ENCODE data around the gene ZSCAN5A.

Gene ZSCAN5A

GRCh38 chr19:56304243-56304642 is 10.4 kb downstream of the ZSCAN5A start:
- FAIRE-seq (no peak), DNase-seq (ENCODE audit: insufficient read length, low spot score) (no peak)
- TF ChIP-seq, protein P1, sequence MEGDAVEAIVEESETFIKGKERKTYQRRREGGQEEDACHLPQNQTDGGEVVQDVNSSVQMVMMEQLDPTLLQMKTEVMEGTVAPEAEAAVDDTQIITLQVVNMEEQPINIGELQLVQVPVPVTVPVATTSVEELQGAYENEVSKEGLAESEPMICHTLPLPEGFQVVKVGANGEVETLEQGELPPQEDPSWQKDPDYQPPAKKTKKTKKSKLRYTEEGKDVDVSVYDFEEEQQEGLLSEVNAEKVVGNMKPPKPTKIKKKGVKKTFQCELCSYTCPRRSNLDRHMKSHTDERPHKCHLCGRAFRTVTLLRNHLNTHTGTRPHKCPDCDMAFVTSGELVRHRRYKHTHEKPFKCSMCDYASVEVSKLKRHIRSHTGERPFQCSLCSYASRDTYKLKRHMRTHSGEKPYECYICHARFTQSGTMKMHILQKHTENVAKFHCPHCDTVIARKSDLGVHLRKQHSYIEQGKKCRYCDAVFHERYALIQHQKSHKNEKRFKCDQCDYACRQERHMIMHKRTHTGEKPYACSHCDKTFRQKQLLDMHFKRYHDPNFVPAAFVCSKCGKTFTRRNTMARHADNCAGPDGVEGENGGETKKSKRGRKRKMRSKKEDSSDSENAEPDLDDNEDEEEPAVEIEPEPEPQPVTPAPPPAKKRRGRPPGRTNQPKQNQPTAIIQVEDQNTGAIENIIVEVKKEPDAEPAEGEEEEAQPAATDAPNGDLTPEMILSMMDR (IDR thresholded peaks at IDR 0.05; ENCODE audit: insufficient read depth, missing control alignments): no peak

- no peak for FAIRE-seq
- DNase-seq (ENCODE audit: insufficient read length, low spot score): no peak
- TF ChIP-seq, protein P1 (IDR thresholded peaks at IDR 0.05; ENCODE audit: insufficient read depth, missing control alignments): no peak
Observed at GRCh38 chr19:56301886-56302620, 12.6 kb downstream of the ZSCAN5A start.

DNA sequence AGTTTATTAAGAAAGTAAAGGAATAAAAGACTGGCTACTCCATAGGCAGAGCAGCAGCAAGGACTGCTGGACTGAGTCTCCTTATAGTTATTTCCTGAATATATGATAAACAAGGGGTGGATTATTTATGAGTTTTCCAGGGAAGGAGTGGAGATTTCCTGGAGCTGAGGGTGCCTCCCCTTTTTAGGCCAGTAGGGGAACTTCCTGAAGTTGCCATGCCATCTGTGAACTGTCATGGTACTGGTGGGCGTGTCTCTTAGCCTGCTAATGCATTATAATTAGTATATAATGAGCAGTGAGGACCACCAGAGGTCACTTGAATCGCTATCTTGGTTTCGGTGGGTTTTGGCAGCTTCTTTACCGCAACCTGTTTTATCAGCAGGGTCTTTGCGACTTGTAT is 13.5 kb downstream of the ZSCAN5A start:
- no peak for FAIRE-seq
- no peak for DNase-seq (ENCODE audit: insufficient read length, low spot score)
- TF ChIP-seq, protein P1 (IDR thresholded peaks at IDR 0.05; ENCODE audit: insufficient read depth, missing control alignments): no peak

GRCh38 chr19:56299688-56300087 is 15.0 kb downstream of the ZSCAN5A start:
- FAIRE-seq: no peak
- no peak for DNase-seq (ENCODE audit: insufficient read length, low spot score)
- TF ChIP-seq, protein P1 (IDR thresholded peaks at IDR 0.05; ENCODE audit: insufficient read depth, missing control alignments): no peak

DNA sequence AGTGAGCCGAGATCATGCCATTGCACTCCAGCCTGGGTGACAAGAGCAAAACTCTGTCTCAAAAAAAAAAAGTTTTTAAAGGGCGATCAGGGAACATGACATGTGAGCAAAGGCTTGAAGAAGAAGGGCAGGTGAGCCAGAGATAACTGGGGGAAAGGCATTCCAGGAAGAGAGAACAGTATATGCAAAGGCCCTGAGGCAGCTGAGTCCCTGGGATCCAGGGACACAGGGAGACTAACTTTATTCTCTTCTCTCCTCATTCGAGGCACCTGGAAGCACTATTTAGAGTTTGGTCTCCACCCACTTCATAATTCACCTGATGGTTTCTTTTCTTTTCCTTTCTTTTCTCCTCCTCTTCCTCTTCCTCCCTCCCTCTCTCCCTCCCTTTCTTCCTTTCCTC is 17.6 kb downstream of the ZSCAN5A start:
- no peak for FAIRE-seq
- TF ChIP-seq, protein P1 (IDR thresholded peaks at IDR 0.05; ENCODE audit: insufficient read depth, missing control alignments): no peak

DNA sequence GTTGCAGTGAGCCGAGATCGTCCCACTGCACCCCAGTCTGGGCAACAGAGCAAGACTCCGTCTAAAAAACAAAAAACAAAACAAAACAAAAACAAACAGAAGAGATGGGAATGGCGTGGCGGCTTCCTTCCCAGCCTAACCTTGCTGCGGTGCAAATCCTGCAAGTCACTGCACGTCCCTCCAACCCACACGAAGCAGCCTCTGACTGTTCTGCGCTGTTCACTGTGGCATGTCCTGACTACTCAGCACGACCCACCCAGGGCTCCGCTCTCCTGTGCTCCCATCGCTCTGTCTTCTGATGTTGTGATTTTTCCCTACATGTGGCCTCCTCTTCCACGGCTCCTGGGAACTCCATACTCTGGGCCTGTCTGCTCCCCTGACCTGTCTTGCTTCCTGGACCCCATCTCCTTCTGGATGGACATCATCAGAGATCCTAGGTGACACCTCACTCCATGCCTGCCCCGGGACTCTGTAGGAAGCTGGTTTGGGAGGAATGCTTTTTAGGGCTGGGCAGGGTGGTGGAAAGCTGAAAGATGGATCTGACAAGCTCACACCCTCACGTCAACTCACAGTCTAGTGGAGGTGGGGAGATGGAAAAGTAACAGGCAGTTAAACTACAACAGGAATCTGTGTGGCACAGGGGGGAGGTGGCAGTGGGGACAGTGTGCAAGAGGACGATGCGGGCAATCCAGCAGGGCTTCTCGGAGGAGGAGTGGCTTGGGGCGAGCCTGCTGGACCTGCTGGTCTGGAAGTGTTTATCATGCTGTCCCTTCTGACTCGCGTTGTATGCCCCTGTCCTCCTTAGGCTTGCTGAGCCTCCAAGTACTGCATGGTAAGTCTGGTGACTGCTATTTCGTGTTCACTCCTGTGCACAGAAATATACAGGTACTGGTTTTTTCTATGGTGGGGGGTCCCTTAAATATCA is 18.8 kb downstream of the ZSCAN5A start:
- FAIRE-seq (no peak), DNase-seq (ENCODE audit: insufficient read length, low spot score) (no peak)
- TF ChIP-seq, protein P1 (IDR thresholded peaks at IDR 0.05; ENCODE audit: insufficient read depth, missing control alignments): no peak

More for the DNA sequence above, 17.6 kb downstream of the ZSCAN5A start:
- no peak for DNase-seq (ENCODE audit: insufficient read length, low spot score)
